Panc1 (cell line): ENCODE results near the gene STAG2. TPM values are rescaled to one million over a fixed set of nuclear protein-coding genes. Genes with fewer than 3 reads are reported as not detected.

Experiments used
- ATAC-seq: fragments of 200-7000 bp; cut with Tn5 transposase; 2 replicates; pipeline ENCODE4 v1.9.1; 2020; ENCODE audit warnings: mild to moderate bottlenecking, moderate library complexity
- BruUV-seq: library from RNA; stranded (reverse); fragments of 400-500 nt; replicated peaks from 2 replicates; lab custom pipeline; 2021; lab: Mats Ljungman, UMichigan
- CTCF ChIA-PET: fragments of 300-600 bp; sonication (Branson Sonifier 250); formaldehyde crosslinking; loops from one replicate; lab custom pipeline; 2022; ENCODE audit warnings: antibody characterized with exemption; lab: Charles Lee
- POLR2A ChIA-PET: fragments of 300-600 bp; sonication (Branson Sonifier 250); formaldehyde crosslinking; loops from one replicate; lab custom pipeline; 2022; ENCODE audit warnings: antibody characterized with exemption; lab: Charles Lee
- DNase-seq: peaks from one replicate; pipeline ENCODE4 v3.0.0-alpha.2; 2010; ENCODE audit warnings: low read depth, low spot score
- H3K27ac ChIP-seq: 2 replicates; pipeline ENCODE4 v1.5.1; 2011; ENCODE audit warnings: mild to moderate bottlenecking, low read length, inconsistent platforms
- H3K27me3 ChIP-seq: fragments of 200-500 bp; sonication (Bioruptor generic); 2 replicates; pipeline ENCODE4 v1.6.0; 2014; ENCODE audit warnings: low read length, inconsistent platforms; ENCODE audit not compliant: control insufficient read depth, insufficient read depth
- H3K36me3 ChIP-seq: fragments of 200-500 bp; sonication (Bioruptor generic); 2 replicates; pipeline ENCODE4 v1.5.1; 2014; ENCODE audit warnings: inconsistent platforms, mild to moderate bottlenecking, low read length, moderate library complexity; ENCODE audit not compliant: control insufficient read depth, insufficient read depth
- H3K4me1 ChIP-seq: 2 replicates; pipeline ENCODE4 v1.5.1; 2011; ENCODE audit warnings: inconsistent platforms, mild to moderate bottlenecking, low read length, moderate library complexity; ENCODE audit not compliant: control insufficient read depth, insufficient read depth
- H3K4me3 ChIP-seq, 2 experiments: 2 replicates each; pipeline ENCODE4 v1.5.1; 2011 to 2012; ENCODE audit warnings: low read depth in 2 of 2, low read length in 2 of 2, mild to moderate bottlenecking in 2 of 2, inconsistent platforms in 1 of 2, moderate library complexity in 1 of 2
- H3K9me3 ChIP-seq: fragments of 200-500 bp; sonication (Bioruptor generic); 2 replicates; pipeline ENCODE4 v1.5.1; 2014; ENCODE audit warnings: low read depth, mild to moderate bottlenecking, inconsistent platforms, low read length, moderate library complexity; ENCODE audit not compliant: control insufficient read depth, insufficient read depth
- CTCF ChIP-seq: fragments of 450-650 bp; IDR thresholded peaks from 2 replicates; pipeline ENCODE4 v1.5.1; 2017; ENCODE audit warnings: mild to moderate bottlenecking
- POLR2AphosphoS5 ChIP-seq: IDR thresholded peaks from 2 replicates; pipeline ENCODE4 v1.6.1; 2012; ENCODE audit warnings: mild to moderate bottlenecking, low read depth, low read length, moderate library complexity
- SIN3A ChIP-seq: IDR thresholded peaks from 2 replicates; pipeline ENCODE4 v1.6.1; 2012; ENCODE audit warnings: low read depth, mild to moderate bottlenecking, low read length, moderate library complexity, borderline replicate concordance; ENCODE audit not compliant: insufficient read depth
- TCF7L2 ChIP-seq: IDR thresholded peaks from 2 replicates; pipeline ENCODE4 v1.6.1; 2011; ENCODE audit warnings: mild to moderate bottlenecking, low read depth, low read length, inconsistent platforms
- in situ Hi-C: cut with HindIII; loops from 2 replicates; pipeline ENCODE4 v1.10.0; 2016; ENCODE audit warnings: low sequenced_read_pairs, low pct_unique_long_range_greater_than_20kb
- intact Hi-C: fragments of 100-400 bp; cut with micrococcal nuclease; formaldehyde crosslinking; loops from one replicate; pipeline ENCODE4 v1.10.0; 2022; ENCODE audit not compliant: unreplicated experiment
- total RNA-seq: library from RNA; stranded (reverse); gene quantifications from one replicate; pipeline ENCODE4 v1.2.1, GENCODE V29; 2021; ENCODE audit not compliant: unreplicated experiment
- TF ChIP-seq, protein P1 (sequence below), 2 experiments: IDR thresholded peaks; 2 replicates each; pipeline ENCODE4 v1.6.1; 2011 to 2012; ENCODE audit warnings: low read depth in 2 of 2, control low read depth in 1 of 2, low read length in 1 of 2, mild to moderate bottlenecking in 1 of 2, moderate library complexity in 1 of 2; ENCODE audit not compliant: insufficient read depth in 1 of 2

STAG2 gene
- total RNA-seq, 1 experiment from 2014 or later = 94.5 TPM

DNA sequence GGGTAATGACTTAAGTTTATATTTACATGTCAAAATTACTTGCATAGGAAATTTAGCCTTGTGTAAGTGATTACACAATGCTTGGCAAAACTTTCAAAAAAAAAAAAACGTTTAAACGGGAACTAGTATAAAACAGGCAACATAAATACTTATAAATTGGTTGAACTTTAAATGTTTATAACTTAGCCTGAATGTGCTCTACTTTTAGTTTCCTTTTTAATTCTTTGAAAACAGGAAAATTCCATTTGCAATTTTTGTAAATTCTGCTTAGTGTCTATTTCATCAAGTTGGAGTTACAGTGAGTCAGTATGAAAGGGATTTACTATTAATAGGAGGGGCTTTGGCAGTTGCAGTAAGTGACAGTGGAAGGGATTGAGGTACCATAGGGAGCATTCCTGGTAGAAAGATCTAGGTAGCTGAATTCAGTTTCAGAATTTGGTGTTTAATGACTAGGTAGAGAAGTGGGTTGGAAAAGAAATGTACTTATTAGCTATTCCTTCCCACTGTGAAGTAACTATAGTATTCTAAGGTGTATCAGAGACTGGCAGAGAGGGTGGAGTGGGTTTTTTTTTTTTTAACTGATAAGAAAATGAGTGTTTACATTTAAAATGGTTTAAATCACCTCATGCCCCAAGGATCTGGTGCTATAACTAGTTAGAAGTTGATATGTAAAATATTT lies 2.8 kb downstream of the STAG2 start:
- no TSS peak for BruUV-seq
- in situ Hi-C loops = no loop called here
- peak overlapping the region; percentile 99 for H3K27ac ChIP-seq

DNA sequence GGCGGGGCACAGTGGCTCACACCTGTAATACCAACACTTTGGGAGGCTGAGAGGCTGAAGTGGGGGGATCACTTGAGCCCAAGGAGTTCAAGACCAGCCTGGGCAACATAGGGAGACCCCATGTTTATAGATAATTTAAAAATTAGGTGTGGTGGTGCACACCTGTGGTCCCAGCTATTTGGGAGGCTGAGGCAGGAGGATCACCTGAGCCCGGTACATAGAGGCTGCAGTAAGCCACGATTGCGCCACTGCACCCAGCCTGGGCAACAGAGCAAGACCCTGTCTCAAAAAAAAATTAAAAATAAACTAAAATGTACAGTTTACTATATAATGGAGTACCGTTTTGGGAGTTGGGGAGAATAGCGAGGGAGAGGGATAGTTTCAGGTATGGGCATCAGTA lies 4.2 kb downstream of the STAG2 start:
- in situ Hi-C loops (no loop called here), intact Hi-C loops (no loop called here)
- no peaks in the 10 kb centered on the region for H3K27me3 ChIP-seq
- H3K9me3 ChIP-seq = no peaks in the 10 kb centered on the region
- no peaks in the 10 kb centered on the region; the same call in 1 of the 2 replicates for H3K36me3 ChIP-seq
- no peak overlapping the region for H3K4me3 ChIP-seq
- ATAC-seq (no peak), DNase-seq (no peak)
- H3K27ac ChIP-seq = no peak overlapping the region
- TF ChIP-seq POLR2AphosphoS5 (no peak), TCF7L2 (no peak), SIN3A (no peak), CTCF (no peak)
- TF ChIP-seq, protein P1, sequence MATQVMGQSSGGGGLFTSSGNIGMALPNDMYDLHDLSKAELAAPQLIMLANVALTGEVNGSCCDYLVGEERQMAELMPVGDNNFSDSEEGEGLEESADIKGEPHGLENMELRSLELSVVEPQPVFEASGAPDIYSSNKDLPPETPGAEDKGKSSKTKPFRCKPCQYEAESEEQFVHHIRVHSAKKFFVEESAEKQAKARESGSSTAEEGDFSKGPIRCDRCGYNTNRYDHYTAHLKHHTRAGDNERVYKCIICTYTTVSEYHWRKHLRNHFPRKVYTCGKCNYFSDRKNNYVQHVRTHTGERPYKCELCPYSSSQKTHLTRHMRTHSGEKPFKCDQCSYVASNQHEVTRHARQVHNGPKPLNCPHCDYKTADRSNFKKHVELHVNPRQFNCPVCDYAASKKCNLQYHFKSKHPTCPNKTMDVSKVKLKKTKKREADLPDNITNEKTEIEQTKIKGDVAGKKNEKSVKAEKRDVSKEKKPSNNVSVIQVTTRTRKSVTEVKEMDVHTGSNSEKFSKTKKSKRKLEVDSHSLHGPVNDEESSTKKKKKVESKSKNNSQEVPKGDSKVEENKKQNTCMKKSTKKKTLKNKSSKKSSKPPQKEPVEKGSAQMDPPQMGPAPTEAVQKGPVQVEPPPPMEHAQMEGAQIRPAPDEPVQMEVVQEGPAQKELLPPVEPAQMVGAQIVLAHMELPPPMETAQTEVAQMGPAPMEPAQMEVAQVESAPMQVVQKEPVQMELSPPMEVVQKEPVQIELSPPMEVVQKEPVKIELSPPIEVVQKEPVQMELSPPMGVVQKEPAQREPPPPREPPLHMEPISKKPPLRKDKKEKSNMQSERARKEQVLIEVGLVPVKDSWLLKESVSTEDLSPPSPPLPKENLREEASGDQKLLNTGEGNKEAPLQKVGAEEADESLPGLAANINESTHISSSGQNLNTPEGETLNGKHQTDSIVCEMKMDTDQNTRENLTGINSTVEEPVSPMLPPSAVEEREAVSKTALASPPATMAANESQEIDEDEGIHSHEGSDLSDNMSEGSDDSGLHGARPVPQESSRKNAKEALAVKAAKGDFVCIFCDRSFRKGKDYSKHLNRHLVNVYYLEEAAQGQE (IDR thresholded peaks at IDR 0.05; ENCODE audit: insufficient read depth in 1 of 2, low read depth in 2 of 2, low read length in 1 of 2) = no peak
- ChIA-PET CTCF (no interaction called here), POLR2A (no interaction called here)
- no TSS peak for BruUV-seq
- peaks cover 27% of the 10 kb centered on the region; the same call in 1 of the 2 replicates for H3K4me1 ChIP-seq

More for the DNA sequence above, 2.8 kb downstream of the STAG2 start:
- DNase-seq (no peak), ATAC-seq (no peak)
- ChIA-PET POLR2A (interaction anchor here (0.9 kb wide), 1 partner anchor 9 kb away, joined by 7 read pairs; no protein-coding TSS in a partner anchor), CTCF (interaction anchor here (2.4 kb wide), 1 partner anchor 12 kb away, joined by 15 read pairs; no protein-coding TSS in a partner anchor)
- Histone ChIP-seq H3K4me1 (peaks cover 21% of the 10 kb centered on the region; the same call in 1 of the 2 replicates), H3K27me3 (no peaks in the 10 kb centered on the region), H3K9me3 (no peaks in the 10 kb centered on the region), H3K4me3 (peak overlapping the region; percentile 88 to 95), H3K36me3 (no peaks in the 10 kb centered on the region; the same call in 1 of the 2 replicates)
- intact Hi-C loops = no loop called here
- TF ChIP-seq CTCF = no peak
- TF ChIP-seq SIN3A = no peak
- TF ChIP-seq, protein P1 (IDR thresholded peaks at IDR 0.05; ENCODE audit: insufficient read depth in 1 of 2, low read depth in 2 of 2, low read length in 1 of 2) = no peak
- no peak for TF ChIP-seq POLR2AphosphoS5
- no peak for TF ChIP-seq TCF7L2
